Endothelial cell of umbilical vein (primary cell): Measurements from ENCODE around the gene C2orf81. TPM values are rescaled to one million over a fixed set of nuclear protein-coding genes. Genes with fewer than 3 reads are reported as not detected.

ENCODE experiments used
- BruUV-seq: library from RNA; stranded (reverse); fragments of 400-500 nt; replicated peaks from 2 replicates; lab custom pipeline; 2021; lab: Mats Ljungman, UMichigan
- CTCF ChIA-PET: fragments of 300-600, 350-600 bp; sonication (Branson Sonifier 250); formaldehyde crosslinking; loops from one replicate; lab custom pipeline; 2021; ENCODE audit warnings: antibody characterized with exemption, inconsistent platforms; lab: Charles Lee
- POLR2A ChIA-PET: fragments of 300-600, 350-600 bp; sonication (Branson Sonifier 250); formaldehyde crosslinking; loops from one replicate; lab custom pipeline; 2021; ENCODE audit warnings: antibody characterized with exemption, inconsistent platforms; lab: Charles Lee
- DNase-seq: peaks from one replicate; pipeline ENCODE4 v3.0.0-alpha.2; 2011; ENCODE audit warnings: low read depth, low spot score
- FAIRE-seq: peaks from 2 replicates; lab custom pipeline; 2011; peaks lifted over from hg19 to GRCh38; lab: Jason Lieb, UNC
- H2AFZ ChIP-seq: 2 replicates; pipeline ENCODE4 v1.6.0; 2012; ENCODE audit warnings: low read depth, low read length, control low read depth, inconsistent platforms
- H3K27ac ChIP-seq: 2 replicates; pipeline ENCODE4 v1.5.1; 2011; ENCODE audit warnings: low read depth, mild to moderate bottlenecking, control low read depth, low read length, moderate library complexity; ENCODE audit not compliant: insufficient read depth
- H3K27me3 ChIP-seq, 2 experiments: 2 replicates each; pipeline versions ENCODE4 v1.6.0 to v1.6.1; 2011; ENCODE audit warnings: low read length in 2 of 2, mixed read lengths in 1 of 2; ENCODE audit not compliant: control insufficient read depth in 2 of 2, insufficient read depth in 2 of 2
- H3K36me3 ChIP-seq, 2 experiments: 2 replicates in 1 of 2; 3 replicates in 1 of 2; pipeline ENCODE4 v1.5.1; 2011; ENCODE audit warnings: low read length in 2 of 2, mild to moderate bottlenecking in 1 of 2, moderate library complexity in 1 of 2; ENCODE audit not compliant: control insufficient read depth in 2 of 2, insufficient read depth in 2 of 2; ENCODE audit errors: extremely low read depth in 1 of 2
- H3K4me1 ChIP-seq: 3 replicates; pipeline ENCODE4 v1.5.1; 2011; ENCODE audit warnings: mild to moderate bottlenecking, low read length; ENCODE audit not compliant: control insufficient read depth, insufficient read depth; ENCODE audit errors: extremely low read depth
- H3K4me2 ChIP-seq: 2 replicates; pipeline ENCODE4 v1.6.1; 2011; ENCODE audit warnings: low read length, control low read depth, mixed read lengths; ENCODE audit not compliant: insufficient read depth
- H3K4me3 ChIP-seq, 3 experiments: fragments of 200-600 bp in 1 of 3; sonication (generic), shearing (Covaris generic) in 1 of 3; replicated peaks in 1 of 3; 2 replicates each; pipeline ENCODE4 v1.5.1; 2011 to 2016; ENCODE audit warnings: control low read depth in 3 of 3, low read length in 3 of 3, mild to moderate bottlenecking in 2 of 3, inconsistent platforms in 1 of 3, low read depth in 1 of 3, moderate library complexity in 1 of 3; ENCODE audit not compliant: insufficient read depth in 1 of 3
- H3K79me2 ChIP-seq: 2 replicates; pipeline ENCODE4 v1.6.0; 2012; ENCODE audit warnings: low read length, inconsistent platforms; ENCODE audit not compliant: control insufficient read depth, insufficient read depth
- H3K9ac ChIP-seq: replicated peaks from 2 replicates; pipeline ENCODE3; 2011; ENCODE audit warnings: low read length, control low read depth; ENCODE audit not compliant: insufficient read depth; ENCODE audit errors: extremely low read depth
- H3K9me1 ChIP-seq: replicated peaks from 3 replicates; pipeline ENCODE4 v1.6.0; 2011; ENCODE audit warnings: mild to moderate bottlenecking, low read length; ENCODE audit not compliant: control insufficient read depth, insufficient read depth; ENCODE audit errors: extremely low read depth
- H3K9me3 ChIP-seq: replicated peaks from 2 replicates; pipeline ENCODE4 v1.5.1; 2012; ENCODE audit warnings: low read length, inconsistent platforms; ENCODE audit not compliant: control insufficient read depth, insufficient read depth
- H4K20me1 ChIP-seq: replicated peaks from 2 replicates; pipeline ENCODE3; 2011; ENCODE audit warnings: mild to moderate bottlenecking, low read length; ENCODE audit not compliant: control insufficient read depth, insufficient read depth; ENCODE audit errors: extremely low read depth
- CTCF ChIP-seq, 2 donors: IDR thresholded peaks; 1 replicate in 1 of 2; 2 replicates in 1 of 2; pipeline ENCODE4 v1.5.1; 2011; ENCODE audit warnings: low read length in 2 of 2, mild to moderate bottlenecking in 2 of 2, moderate library complexity in 2 of 2, control low read depth in 1 of 2, inconsistent platforms in 1 of 2, low read depth in 1 of 2; ENCODE audit not compliant: insufficient read depth in 1 of 2; ENCODE audit errors: extremely low read depth in 1 of 2
- EZH2 ChIP-seq: IDR thresholded peaks from 2 replicates; pipeline ENCODE4 v1.6.1; 2012; ENCODE audit warnings: borderline replicate concordance, low read depth, mild to moderate bottlenecking, moderate library complexity, low read length, inconsistent platforms; ENCODE audit not compliant: severe bottlenecking
- FOS ChIP-seq: IDR thresholded peaks from 2 replicates; pipeline ENCODE4 v1.6.1; 2011; ENCODE audit warnings: mild to moderate bottlenecking, low read length, moderate library complexity, borderline replicate concordance; ENCODE audit not compliant: insufficient read depth
- GATA2 ChIP-seq: IDR thresholded peaks from 2 replicates; pipeline ENCODE4 v1.7.0; 2011; ENCODE audit warnings: low read depth, mild to moderate bottlenecking, moderate library complexity, mixed read lengths, low read length; ENCODE audit not compliant: insufficient read length, insufficient read depth
- JUN ChIP-seq: IDR thresholded peaks from 2 replicates; pipeline ENCODE4 v1.6.1; 2011; ENCODE audit warnings: borderline replicate concordance, low read depth; ENCODE audit not compliant: insufficient read length, insufficient read depth
- MAX ChIP-seq: IDR thresholded peaks from 2 replicates; pipeline ENCODE4 v1.6.1; 2011; ENCODE audit not compliant: insufficient read depth, insufficient read length
- MYC ChIP-seq: IDR thresholded peaks from one replicate; pipeline ENCODE4 v1.6.1; 2011; ENCODE audit warnings: mild to moderate bottlenecking, low read depth, low read length
- POLR2A ChIP-seq: IDR thresholded peaks from 2 replicates; pipeline ENCODE4 v1.6.1; 2012; ENCODE audit warnings: low read depth, mild to moderate bottlenecking, control low read depth, low read length
- dilution Hi-C: fragments of 300-500 bp; cut with MboI; formaldehyde crosslinking; loops from one replicate; pipeline ENCODE4 v1.15.0; 2019; ENCODE audit warnings: low sequenced_read_pairs; ENCODE audit not compliant: extremely low pct_ligation_motif_present
- intact Hi-C: fragments of 100-400 bp; cut with micrococcal nuclease; formaldehyde crosslinking; loops from one replicate; pipeline ENCODE4 v1.10.0; 2022
- polyA plus RNA-seq, 4 experiments: library from polyadenylated mRNA; depleted of rRNA in 3 of 4; stranded (reverse) in 3 of 4; unstranded in 1 of 4; fragments of >200 nt; gene quantifications; 2 replicates each; pipeline versions ENCODE4 v1.2.1 to v1.2.3, GENCODE V29; 2011 to 2012; ENCODE audit warnings: missing spikeins in 1 of 4
- total RNA-seq: library from RNA; stranded (reverse); gene quantifications from 2 replicates; pipeline ENCODE4 v1.2.3, GENCODE V29; 2021

The C2orf81 gene
- total and polyA plus RNA-seq, 2 donors (not counting 3 experiments of a cell fraction or from before 2014, with no cell fraction given), result 0.17 to 0.71 TPM

- ChIA-PET POLR2A (no interaction called here), CTCF (interaction anchor here (1.5 kb wide), 1 partner anchor 8 kb away, joined by 5 read pairs; no protein-coding TSS in a partner anchor)
- intact Hi-C loops (no loop called here), dilution Hi-C loops (no loop called here)
- FAIRE-seq (peak; percentile 74), DNase-seq (peak; percentile 74)
- H4K20me1 ChIP-seq, result no peaks in the 10 kb centered on the region
- H3K27ac ChIP-seq, result no peak overlapping the region
- H3K79me2 ChIP-seq, result peaks cover 61% of the 10 kb centered on the region
- H3K27me3 ChIP-seq, result no peaks in the 10 kb centered on the region
- no peaks in the 10 kb centered on the region for H3K9me3 ChIP-seq
- TF ChIP-seq GATA2, result no peak
- no peak for TF ChIP-seq POLR2A
- TF ChIP-seq FOS, result no peak
- TF ChIP-seq MAX, result no peak
- TF ChIP-seq JUN, result no peak
- TF ChIP-seq MYC, result no peak
- TF ChIP-seq CTCF (IDR thresholded peaks at IDR 0.05; ENCODE audit: extremely low read depth in 1 of 2, insufficient read depth in 1 of 2, low read depth in 1 of 2, low read length in 2 of 2), result no peak
- TF ChIP-seq EZH2, result no peak
- H2AFZ ChIP-seq, result no peak overlapping the region
- no peaks in the 10 kb centered on the region for H3K9me1 ChIP-seq
- H3K36me3 ChIP-seq, result peaks cover 0 to 2% of the 10 kb centered on the region in 2 experiments
- no peak overlapping the region for H3K9ac ChIP-seq
- peaks cover 5% of the 10 kb centered on the region for H3K4me1 ChIP-seq
- no TSS peak for BruUV-seq
- H3K4me2 ChIP-seq, result no peak overlapping the region
- H3K4me3 ChIP-seq, result no peak overlapping the region
Measured at GRCh38 chr2:74383254-74383653, 38.2 kb downstream of the C2orf81 start.
